Ishikawa (cell line): ENCODE measurements around the gene PHYHD1.

Source experiments
- CEBPB ChIP-seq: IDR thresholded peaks from 2 replicates; pipeline ENCODE4 v1.6.1; 2012
- CREB1 ChIP-seq: IDR thresholded peaks from 2 replicates; pipeline ENCODE4 v1.6.1; 2012; ENCODE audit warnings: low read depth
- EGR1 ChIP-seq: IDR thresholded peaks from 2 replicates; pipeline ENCODE4 v1.6.1; 2012
- EP300 ChIP-seq: IDR thresholded peaks from 2 replicates; pipeline ENCODE4 v1.6.1; 2012; ENCODE audit warnings: borderline replicate concordance
- FOXM1 ChIP-seq: IDR thresholded peaks from 2 replicates; pipeline ENCODE4 v1.6.1; 2012; ENCODE audit warnings: low read depth, borderline replicate concordance
- MAX ChIP-seq: IDR thresholded peaks from 2 replicates; pipeline ENCODE4 v1.6.1; 2012
- NFIC ChIP-seq: IDR thresholded peaks from 2 replicates; pipeline ENCODE4 v1.6.1; 2012
- RAD21 ChIP-seq: IDR thresholded peaks from 2 replicates; pipeline ENCODE4 v1.6.1; 2012; ENCODE audit warnings: low read depth
- REST ChIP-seq: IDR thresholded peaks from 2 replicates; pipeline ENCODE4 v1.6.1; 2012; ENCODE audit warnings: low read depth, mild to moderate bottlenecking
- TAF1 ChIP-seq: IDR thresholded peaks from 2 replicates; pipeline ENCODE4 v1.6.1; 2012; ENCODE audit warnings: low read depth, mild to moderate bottlenecking
- TCF12 ChIP-seq: IDR thresholded peaks from 2 replicates; pipeline ENCODE4 v1.6.1; 2012; ENCODE audit warnings: low read depth
- TEAD4 ChIP-seq: IDR thresholded peaks from 2 replicates; pipeline ENCODE4 v1.6.1; 2012
- YY1 ChIP-seq: IDR thresholded peaks from 2 replicates; pipeline ENCODE4 v1.6.1; 2012; ENCODE audit warnings: low read depth
- ZBTB7A ChIP-seq: IDR thresholded peaks from 2 replicates; pipeline ENCODE4 v1.6.1; 2012; ENCODE audit warnings: low read depth
- TF ChIP-seq, protein P1 (sequence below): IDR thresholded peaks from 2 replicates; pipeline ENCODE4 v1.6.1; 2012

The PHYHD1 gene

DNA sequence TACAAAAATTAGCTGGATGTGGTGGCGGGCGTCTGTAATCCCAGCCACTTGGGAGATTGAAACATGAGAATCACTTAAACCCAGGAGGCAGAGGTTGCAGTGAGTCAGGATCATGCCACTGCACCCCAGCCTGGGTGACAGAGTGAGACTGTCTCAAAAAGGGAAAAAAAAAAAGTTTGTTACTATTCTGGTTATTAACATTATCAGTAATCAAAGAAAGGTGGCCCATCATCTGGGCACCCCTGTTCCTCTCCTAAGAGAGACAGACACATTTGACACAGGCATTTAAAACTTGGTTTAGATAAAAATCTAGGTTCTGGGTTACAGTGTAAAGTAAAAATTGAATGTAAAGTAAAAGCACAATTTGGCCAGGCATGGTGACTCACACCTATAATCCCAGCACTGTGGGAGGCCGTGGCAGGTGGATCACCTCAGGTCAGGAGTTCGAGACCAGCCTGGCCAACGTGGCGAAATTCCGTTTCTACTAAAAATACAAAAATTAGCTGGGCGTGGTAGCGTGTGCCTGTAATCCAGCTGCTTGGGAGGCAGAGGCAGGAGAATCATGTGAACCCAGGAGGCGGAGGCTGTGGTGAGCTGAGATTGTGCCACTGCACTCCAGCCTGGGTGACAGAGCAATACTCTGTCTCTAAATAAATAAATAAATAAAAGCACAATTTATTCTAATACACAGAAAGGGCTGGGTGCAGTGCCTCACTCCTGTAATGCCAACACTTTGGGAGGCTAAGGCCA, 16.7 kb upstream of the PHYHD1 start:
- TF ChIP-seq FOXM1 (no peak), CEBPB (no peak), RAD21 (no peak), NFIC (no peak), TEAD4 (no peak), CREB1 (no peak), TAF1 (no peak), EP300 (no peak), YY1 (no peak), ZBTB7A (no peak), EGR1 (no peak), REST (no peak), MAX (no peak), TCF12 (no peak)
- TF ChIP-seq, protein P1, sequence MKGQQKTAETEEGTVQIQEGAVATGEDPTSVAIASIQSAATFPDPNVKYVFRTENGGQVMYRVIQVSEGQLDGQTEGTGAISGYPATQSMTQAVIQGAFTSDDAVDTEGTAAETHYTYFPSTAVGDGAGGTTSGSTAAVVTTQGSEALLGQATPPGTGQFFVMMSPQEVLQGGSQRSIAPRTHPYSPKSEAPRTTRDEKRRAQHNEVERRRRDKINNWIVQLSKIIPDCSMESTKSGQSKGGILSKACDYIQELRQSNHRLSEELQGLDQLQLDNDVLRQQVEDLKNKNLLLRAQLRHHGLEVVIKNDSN = no peak

- TF ChIP-seq EP300 (no peak), YY1 (no peak), TEAD4 (no peak), ZBTB7A (no peak), TAF1 (no peak), CEBPB (no peak), CREB1 (no peak), EGR1 (no peak)
- TF ChIP-seq, protein P1 = no peak
Measured at GRCh38 chr9:128905964-128906363, 14.8 kb upstream of the PHYHD1 start.

GRCh38 chr9:128906741-128907140, 14.0 kb upstream of the PHYHD1 start:
- TF ChIP-seq TAF1 (no peak), CEBPB (no peak), NFIC (no peak), REST (no peak), FOXM1 (no peak), CREB1 (no peak), ZBTB7A (no peak), MAX (no peak)
- TF ChIP-seq, protein P1 = no peak

GRCh38 chr9:128908372-128908771, 12.4 kb upstream of the PHYHD1 start:
- TF ChIP-seq CREB1 (no peak), TAF1 (no peak), ZBTB7A (no peak), TCF12 (no peak), RAD21 (no peak), CEBPB (no peak)

GRCh38 chr9:128909859-128910258, 10.9 kb upstream of the PHYHD1 start:
- TF ChIP-seq TEAD4 (no peak), EGR1 (no peak), FOXM1 (no peak), ZBTB7A (no peak), NFIC (no peak), TCF12 (no peak), RAD21 (no peak), CEBPB (no peak), EP300 (no peak)
